ENCODE data around the gene SLC7A6.

SLC7A6 gene

GRCh38 chr16:68247400-68247799 lies 16.9 kb upstream of the SLC7A6 start:
- Histone ChIP-seq H3K4me1 (ENCODE audit: control insufficient read depth in 1 of 2, insufficient read depth in 2 of 2, low read length in 2 of 2) (peaks cover 15 to 37% of the 10 kb centered on the region in 2 donors), H3K4me3 (ENCODE audit: low read depth in 1 of 2, low read length in 2 of 2) (no peak overlapping the region), H3K27ac (ENCODE audit: low read length) (no peak overlapping the region)

GRCh38 chr16:68247932-68248331 lies 16.4 kb upstream of the SLC7A6 start:
- Histone ChIP-seq H3K4me1 (ENCODE audit: control insufficient read depth in 1 of 2, insufficient read depth in 2 of 2, low read length in 2 of 2) (peaks cover 15 to 39% of the 10 kb centered on the region in 2 donors), H3K9me3 (ENCODE audit: control insufficient read depth in 1 of 2, low read length in 2 of 2) (no peaks in the 10 kb centered on the region), H3K4me3 (ENCODE audit: low read depth in 1 of 2, low read length in 2 of 2) (no peak overlapping the region), H3K27me3 (ENCODE audit: low read depth, low read length) (no peaks in the 10 kb centered on the region), H3K36me3 (ENCODE audit: control insufficient read depth in 1 of 2, insufficient read depth in 2 of 2, low read length in 2 of 2) (peaks cover 4 to 22% of the 10 kb centered on the region in 2 donors), H3K27ac (ENCODE audit: low read length) (no peak overlapping the region)

More at GRCh38 chr16:68247400-68247799, 16.9 kb upstream of the SLC7A6 start:
- Histone ChIP-seq H3K27me3 (ENCODE audit: low read depth, low read length) (no peaks in the 10 kb centered on the region), H3K9me3 (ENCODE audit: control insufficient read depth in 1 of 2, low read length in 2 of 2) (no peaks in the 10 kb centered on the region), H3K36me3 (ENCODE audit: control insufficient read depth in 1 of 2, insufficient read depth in 2 of 2, low read length in 2 of 2) (peaks cover 4 to 17% of the 10 kb centered on the region in 2 donors)

- peaks cover 4 to 32% of the 10 kb centered on the region in 2 donors for H3K36me3 ChIP-seq (ENCODE audit: control insufficient read depth in 1 of 2, insufficient read depth in 2 of 2, low read length in 2 of 2)
- H3K27ac ChIP-seq (ENCODE audit: low read length) = no peak overlapping the region
- peaks cover 13 to 36% of the 10 kb centered on the region in 2 donors for H3K4me1 ChIP-seq (ENCODE audit: control insufficient read depth in 1 of 2, insufficient read depth in 2 of 2, low read length in 2 of 2)
- H3K4me3 ChIP-seq (ENCODE audit: low read depth in 1 of 2, low read length in 2 of 2) = no peak overlapping the region
- no peaks in the 10 kb centered on the region for H3K9me3 ChIP-seq (ENCODE audit: control insufficient read depth in 1 of 2, low read length in 2 of 2)
- H3K27me3 ChIP-seq (ENCODE audit: low read depth, low read length) = no peaks in the 10 kb centered on the region
Observed at GRCh38 chr16:68249371-68249770, 15.0 kb upstream of the SLC7A6 start.

GRCh38 chr16:68250951-68251350 lies 13.4 kb upstream of the SLC7A6 start:
- H3K27ac ChIP-seq (ENCODE audit: low read length) = no peak overlapping the region
- H3K9me3 ChIP-seq (ENCODE audit: control insufficient read depth in 1 of 2, low read length in 2 of 2) = no peaks in the 10 kb centered on the region
- peaks cover 11 to 28% of the 10 kb centered on the region in 2 donors for H3K4me1 ChIP-seq (ENCODE audit: control insufficient read depth in 1 of 2, insufficient read depth in 2 of 2, low read length in 2 of 2)
- no peak overlapping the region for H3K4me3 ChIP-seq (ENCODE audit: low read depth in 1 of 2, low read length in 2 of 2)
- H3K27me3 ChIP-seq (ENCODE audit: low read depth, low read length) = no peaks in the 10 kb centered on the region
- H3K36me3 ChIP-seq (ENCODE audit: control insufficient read depth in 1 of 2, insufficient read depth in 2 of 2, low read length in 2 of 2) = peaks cover 13 to 44% of the 10 kb centered on the region in 2 donors

GRCh38 chr16:68251832-68252231 lies 12.5 kb upstream of the SLC7A6 start:
- H3K4me1 ChIP-seq (ENCODE audit: control insufficient read depth in 1 of 2, insufficient read depth in 2 of 2, low read length in 2 of 2) = peaks cover 2 to 19% of the 10 kb centered on the region in 2 donors
- no peaks in the 10 kb centered on the region for H3K27me3 ChIP-seq (ENCODE audit: low read depth, low read length)
- peaks cover 13 to 46% of the 10 kb centered on the region in 2 donors for H3K36me3 ChIP-seq (ENCODE audit: control insufficient read depth in 1 of 2, insufficient read depth in 2 of 2, low read length in 2 of 2)
- peak overlapping the region; percentile 33 for H3K27ac ChIP-seq (ENCODE audit: low read length)
- H3K9me3 ChIP-seq (ENCODE audit: control insufficient read depth in 1 of 2, low read length in 2 of 2) = no peaks in the 10 kb centered on the region
- no peak overlapping the region for H3K4me3 ChIP-seq (ENCODE audit: low read depth in 1 of 2, low read length in 2 of 2)

GRCh38 chr16:68252383-68252782 lies 11.9 kb upstream of the SLC7A6 start:
- Histone ChIP-seq H3K36me3 (ENCODE audit: control insufficient read depth in 1 of 2, insufficient read depth in 2 of 2, low read length in 2 of 2) (peaks cover 13 to 46% of the 10 kb centered on the region in 2 donors), H3K27ac (ENCODE audit: low read length) (peak overlapping the region; percentile 33), H3K4me1 (ENCODE audit: control insufficient read depth in 1 of 2, insufficient read depth in 2 of 2, low read length in 2 of 2) (peaks cover 0 to 14% of the 10 kb centered on the region in 2 donors), H3K9me3 (ENCODE audit: control insufficient read depth in 1 of 2, low read length in 2 of 2) (no peaks in the 10 kb centered on the region), H3K27me3 (ENCODE audit: low read depth, low read length) (no peaks in the 10 kb centered on the region), H3K4me3 (ENCODE audit: low read depth in 1 of 2, low read length in 2 of 2) (no peak overlapping the region)

GRCh38 chr16:68253721-68254120 lies 10.6 kb upstream of the SLC7A6 start:
- H3K36me3 ChIP-seq (ENCODE audit: control insufficient read depth in 1 of 2, insufficient read depth in 2 of 2, low read length in 2 of 2) = peaks cover 13 to 54% of the 10 kb centered on the region in 2 donors
- H3K4me1 ChIP-seq (ENCODE audit: control insufficient read depth in 1 of 2, insufficient read depth in 2 of 2, low read length in 2 of 2) = peaks cover 0 to 9% of the 10 kb centered on the region in 2 donors
- no peaks in the 10 kb centered on the region for H3K27me3 ChIP-seq (ENCODE audit: low read depth, low read length)

GRCh38 chr16:68255712-68256111 lies 8.6 kb upstream of the SLC7A6 start:
- Histone ChIP-seq H3K27ac (ENCODE audit: low read length) (no peak overlapping the region), H3K4me1 (ENCODE audit: control insufficient read depth in 1 of 2, insufficient read depth in 2 of 2, low read length in 2 of 2) (peaks cover 0 to 9% of the 10 kb centered on the region in 2 donors), H3K36me3 (ENCODE audit: control insufficient read depth in 1 of 2, insufficient read depth in 2 of 2, low read length in 2 of 2) (peaks cover 23 to 64% of the 10 kb centered on the region in 2 donors), H3K27me3 (ENCODE audit: low read depth, low read length) (no peaks in the 10 kb centered on the region), H3K4me3 (ENCODE audit: low read depth in 1 of 2, low read length in 2 of 2) (no peak overlapping the region), H3K9me3 (ENCODE audit: control insufficient read depth in 1 of 2, low read length in 2 of 2) (no peaks in the 10 kb centered on the region)

More at GRCh38 chr16:68253721-68254120, 10.6 kb upstream of the SLC7A6 start:
- Histone ChIP-seq H3K4me3 (ENCODE audit: low read depth in 1 of 2, low read length in 2 of 2) (no peak overlapping the region), H3K27ac (ENCODE audit: low read length) (no peak overlapping the region), H3K9me3 (ENCODE audit: control insufficient read depth in 1 of 2, low read length in 2 of 2) (no peaks in the 10 kb centered on the region)

- Histone ChIP-seq H3K27ac (ENCODE audit: low read length) (peak overlapping the region; percentile 43), H3K36me3 (ENCODE audit: control insufficient read depth in 1 of 2, insufficient read depth in 2 of 2, low read length in 2 of 2) (peaks cover 19 to 56% of the 10 kb centered on the region in 2 donors), H3K9me3 (ENCODE audit: control insufficient read depth in 1 of 2, low read length in 2 of 2) (no peaks in the 10 kb centered on the region)
Observed at GRCh38 chr16:68257251-68257905, 6.9 kb upstream of the SLC7A6 start.

GRCh38 chr16:68257906-68258800 lies 6.2 kb upstream of the SLC7A6 start:
- peaks cover 0 to 6% of the 10 kb centered on the region in 2 donors for H3K4me1 ChIP-seq (ENCODE audit: control insufficient read depth in 1 of 2, insufficient read depth in 2 of 2, low read length in 2 of 2)
- no peaks in the 10 kb centered on the region for H3K9me3 ChIP-seq (ENCODE audit: control insufficient read depth in 1 of 2, low read length in 2 of 2)
- peaks cover 19 to 49% of the 10 kb centered on the region in 2 donors for H3K36me3 ChIP-seq (ENCODE audit: control insufficient read depth in 1 of 2, insufficient read depth in 2 of 2, low read length in 2 of 2)
- no peaks in the 10 kb centered on the region for H3K27me3 ChIP-seq (ENCODE audit: low read depth, low read length)
- H3K4me3 ChIP-seq (ENCODE audit: low read depth in 1 of 2, low read length in 2 of 2) = no peak overlapping the region
- peak overlapping the region; percentile 43 for H3K27ac ChIP-seq (ENCODE audit: low read length)

More at GRCh38 chr16:68257251-68257905, 6.9 kb upstream of the SLC7A6 start:
- Histone ChIP-seq H3K4me3 (ENCODE audit: low read depth in 1 of 2, low read length in 2 of 2) (no peak overlapping the region), H3K27me3 (ENCODE audit: low read depth, low read length) (no peaks in the 10 kb centered on the region), H3K4me1 (ENCODE audit: control insufficient read depth in 1 of 2, insufficient read depth in 2 of 2, low read length in 2 of 2) (peaks cover 0 to 8% of the 10 kb centered on the region in 2 donors)

Data from muscle layer of duodenum (tissue), 2 donors.